ENCODE measurements around the gene TENM3.
"Not testable (repeated sequence)": the region's sequence is repeated elsewhere in the genome, so short reads cannot be mapped to it uniquely, and the experiment has no call there.

The TENM3 gene

GRCh38 chr4:182802621-182803020 is 559.4 kb downstream of the TENM3 start:
- no peak for DNase-seq

- DNase-seq = no peak
Observed at GRCh38 chr4:182803235-182803634, 560.0 kb downstream of the TENM3 start.

- no peak for DNase-seq
Observed at GRCh38 chr4:182804131-182804530, 560.9 kb downstream of the TENM3 start.

DNA sequence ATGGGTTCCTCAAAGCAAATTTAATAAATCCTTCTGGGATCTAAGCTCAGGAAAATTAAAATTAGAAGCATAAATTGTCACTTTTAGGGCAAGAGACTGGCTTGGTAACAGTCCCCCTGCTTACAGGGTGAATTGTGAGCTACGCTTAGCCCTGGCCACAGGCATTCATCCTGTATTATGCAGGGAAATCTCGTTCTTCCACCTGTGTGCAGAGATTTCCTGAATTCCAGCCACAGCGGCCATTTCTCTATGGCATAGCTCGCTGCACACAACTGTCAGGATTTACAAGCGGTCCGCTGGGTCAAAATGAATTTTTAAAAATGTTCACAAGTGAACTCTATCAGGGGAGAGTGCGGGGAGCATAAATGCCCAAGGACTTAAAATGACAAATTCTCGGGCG is 562.1 kb downstream of the TENM3 start:
- no peak for DNase-seq

GRCh38 chr4:182805750-182806149 is 562.5 kb downstream of the TENM3 start:
- no peak for DNase-seq

- DNase-seq = peak; percentile 44
Observed at GRCh38 chr4:182806259-182807252, 563.4 kb downstream of the TENM3 start.

DNA sequence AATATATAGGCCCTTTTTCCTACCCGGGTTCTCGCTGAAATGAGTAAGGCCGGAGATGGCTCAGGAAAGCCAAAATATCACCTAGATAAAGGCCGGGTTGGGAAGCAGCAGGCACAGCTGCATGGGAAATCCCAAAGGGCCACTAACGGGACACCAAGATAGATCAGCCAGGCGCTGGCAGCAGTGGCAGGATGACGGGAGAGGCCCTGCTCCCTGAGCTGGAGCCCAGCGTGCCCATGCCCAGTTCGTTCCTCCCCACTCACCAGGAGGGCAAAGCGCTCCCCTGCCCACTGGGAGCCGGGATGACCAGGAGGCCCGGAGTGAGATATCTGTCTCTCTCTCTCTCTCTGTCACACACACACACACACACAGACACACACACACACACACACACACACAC is 564.1 kb downstream of the TENM3 start:
- DNase-seq = no peak

DNA sequence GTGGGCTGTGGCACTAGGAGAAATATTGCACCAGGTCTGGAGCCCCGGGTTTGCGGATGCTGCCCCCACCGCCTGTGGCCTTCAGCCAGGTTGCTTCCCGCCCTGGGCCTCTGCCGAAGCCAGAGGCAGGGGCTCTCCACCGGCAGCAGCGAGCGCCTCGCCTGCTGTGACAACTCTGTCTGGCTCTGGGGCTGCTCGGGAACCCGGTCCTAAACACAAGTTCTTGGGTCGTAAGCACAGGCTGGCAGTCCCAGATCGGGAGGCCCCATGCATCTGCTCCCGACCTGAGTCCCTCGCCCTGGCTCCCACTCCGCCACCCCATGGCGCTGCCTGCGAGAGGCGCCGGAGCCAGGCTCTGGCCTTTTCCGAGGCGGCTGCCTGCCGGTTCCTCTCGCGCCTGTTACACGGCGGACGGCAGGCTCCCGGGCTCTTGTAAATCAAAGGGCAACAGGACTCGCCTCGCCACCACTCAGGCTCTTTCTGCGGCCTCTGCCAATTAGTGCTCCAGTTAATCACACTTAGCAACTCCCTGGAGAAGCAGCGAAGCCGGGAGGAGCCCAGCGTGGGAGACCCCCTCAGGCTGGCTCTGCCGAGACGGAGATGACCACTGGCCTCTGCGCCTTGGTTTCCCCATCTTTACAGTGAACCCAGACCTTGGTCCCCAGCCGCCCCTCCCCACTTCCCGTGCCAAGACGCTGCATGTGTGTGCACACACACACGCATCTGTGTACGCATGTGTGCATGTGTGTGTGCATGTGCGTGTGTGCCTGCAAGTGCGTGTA is 564.8 kb downstream of the TENM3 start:
- DNase-seq = no peak

GRCh38 chr4:182808673-182809416 is 565.6 kb downstream of the TENM3 start:
- no peak for DNase-seq

DNA sequence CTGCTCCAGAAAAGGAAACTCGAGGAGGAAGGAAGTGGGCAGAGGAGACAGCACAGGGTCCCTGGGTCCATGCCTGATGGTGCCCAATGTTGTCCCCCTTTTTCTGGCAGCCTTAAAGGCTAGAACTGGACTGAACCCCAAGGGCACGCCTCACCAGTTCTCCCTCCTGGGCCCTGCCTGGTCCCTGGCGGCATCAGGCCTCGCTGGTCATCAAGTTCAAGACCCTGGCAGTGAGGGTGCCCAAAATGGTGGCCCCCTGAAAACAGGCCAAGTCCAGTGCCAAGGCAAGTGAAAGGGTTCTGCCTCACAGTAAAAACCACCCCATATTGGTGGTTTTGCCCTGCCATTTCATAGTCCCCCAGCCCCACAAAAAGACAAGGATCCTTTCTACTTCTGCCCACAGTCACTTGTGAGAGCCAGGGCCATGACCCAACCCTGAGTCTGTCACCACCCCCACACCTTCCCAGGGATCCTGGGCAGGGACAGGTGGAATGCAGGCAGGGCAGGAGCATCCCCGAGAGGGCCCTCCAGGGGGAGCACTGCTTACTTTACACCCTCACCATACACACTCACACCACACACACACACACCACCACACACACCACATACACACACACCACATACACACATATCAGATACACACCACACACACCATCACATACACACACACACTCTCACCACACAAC is 566.4 kb downstream of the TENM3 start:
- DNase-seq = no peak

DNA sequence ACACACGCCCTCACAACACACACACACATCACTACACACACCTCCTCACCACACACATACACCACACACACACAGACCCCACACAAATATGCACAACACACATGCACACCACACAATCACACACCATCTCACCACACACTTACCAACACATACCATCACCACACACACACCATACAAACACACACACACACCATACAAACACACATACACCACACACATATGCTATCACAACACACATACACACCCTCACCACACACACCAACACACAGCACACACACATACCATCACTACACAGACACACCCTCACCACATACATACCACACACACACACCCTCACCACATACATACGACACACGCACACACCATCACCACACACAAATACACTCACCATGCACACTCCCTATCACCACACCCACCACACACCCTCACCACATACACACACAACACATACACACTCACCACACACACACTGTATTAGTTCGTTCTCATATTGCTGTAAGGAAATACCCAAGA is 567.0 kb downstream of the TENM3 start:
- DNase-seq = no peak

- DNase-seq = no peak
Observed at GRCh38 chr4:182812916-182813315, 569.7 kb downstream of the TENM3 start.

DNA sequence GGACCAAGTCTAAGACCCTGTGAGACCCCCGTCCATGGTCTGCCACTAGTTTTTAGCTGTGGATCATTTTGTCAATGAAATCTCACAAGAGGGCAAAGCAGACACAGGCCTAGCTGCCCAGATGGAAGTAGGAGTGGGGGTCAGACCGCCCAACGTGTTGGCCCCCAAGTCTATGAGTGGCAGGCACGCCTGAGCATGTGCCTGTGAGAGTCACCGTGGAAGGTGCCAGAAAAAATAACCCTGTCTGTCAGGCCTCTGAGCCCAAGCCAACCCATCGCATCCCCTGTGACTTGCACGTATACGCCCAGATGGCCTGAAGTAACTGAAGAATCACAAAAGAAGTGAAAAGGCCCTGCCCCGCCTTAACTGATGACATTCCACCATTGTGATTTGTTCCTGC is 570.9 kb downstream of the TENM3 start:
- not testable (repeated sequence) for DNase-seq

GRCh38 chr4:182818926-182819730 is 575.9 kb downstream of the TENM3 start:
- DNase-seq = no peak

- no peak for DNase-seq
Observed at GRCh38 chr4:182819751-182820150, 576.5 kb downstream of the TENM3 start.

- no peak for DNase-seq
Observed at GRCh38 chr4:182822554-182822953, 579.4 kb downstream of the TENM3 start.

- DNase-seq = no peak
Observed at GRCh38 chr4:182823576-182823975, 580.4 kb downstream of the TENM3 start.

GRCh38 chr4:182825003-182825402 is 581.8 kb downstream of the TENM3 start:
- DNase-seq = no peak

DNA sequence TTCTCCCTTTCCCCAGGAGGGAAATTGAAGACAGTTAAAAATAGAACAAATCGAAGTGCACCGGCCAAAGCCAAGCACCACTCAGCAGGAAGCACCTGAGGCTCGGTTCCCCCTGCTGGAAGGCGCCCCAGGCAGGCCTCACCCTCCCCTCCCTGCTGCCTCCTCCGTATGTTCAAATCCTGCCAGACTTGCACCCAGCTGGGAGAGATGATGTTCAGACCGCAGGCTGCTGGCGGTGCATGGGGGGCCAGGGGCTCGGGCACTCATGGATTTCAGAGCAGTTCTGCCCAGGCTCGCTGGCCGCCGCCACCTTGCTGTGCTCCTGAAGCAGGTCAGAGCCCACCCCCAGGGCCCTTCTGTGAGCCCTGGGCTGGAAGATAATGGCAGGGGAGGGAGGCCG is 582.6 kb downstream of the TENM3 start:
- DNase-seq = no peak

- no peak for DNase-seq
Observed at GRCh38 chr4:182826391-182826790, 583.2 kb downstream of the TENM3 start.

- no peak for DNase-seq
Observed at GRCh38 chr4:182827166-182827565, 584.0 kb downstream of the TENM3 start.

All from NCI-H2029 (cell line).